ENCODE measurements around the gene NDST4. TPM values are rescaled to one million over a fixed set of nuclear protein-coding genes. Genes with fewer than 3 reads are reported as not detected.

NDST4 gene
- total and polyA plus RNA-seq, 8 donors: 0.19 to 5.1 (median 0.61) TPM; not detected in 3

- Histone ChIP-seq H3K4me1 (no peaks in the 10 kb centered on the region), H3K36me3 (no peaks in the 10 kb centered on the region), H3K27ac (no peak overlapping the region), H3K4me3 (no peak overlapping the region), H3K27me3 (no peaks in the 10 kb centered on the region), H3K9me3 (no peaks in the 10 kb centered on the region)
- no peak for DNase-seq
- TF ChIP-seq CTCF (IDR thresholded peaks at IDR 0.05) (no peak), EP300 (IDR thresholded peaks at IDR 0.05) (no peak), POLR2A (IDR thresholded peaks at IDR 0.05) (no peak), POLR2AphosphoS5 (IDR thresholded peaks at IDR 0.05) (no peak)
- intact Hi-C loops (cut with DNase I; ENCODE audit: low total_unique reads): no loop called here
- 79 to 82% (median 82%) methylated on average over 3 of the region's 3 CpGs for WGBS, 5 donors
Observed at GRCh38 chr4:115101675-115102074, 11.7 kb downstream of the NDST4 start.

- H3K9me3 ChIP-seq: no peaks in the 10 kb centered on the region
- H3K4me1 ChIP-seq: no peaks in the 10 kb centered on the region
- peak in 3 of 7 experiments; percentile 27 to 54 (median 38) for TF ChIP-seq CTCF (IDR thresholded peaks at IDR 0.05)
- TF ChIP-seq POLR2AphosphoS5 (IDR thresholded peaks at IDR 0.05): no peak
- TF ChIP-seq EP300 (IDR thresholded peaks at IDR 0.05): no peak
- H3K27ac ChIP-seq: no peak overlapping the region
- no peak overlapping the region for H3K4me3 ChIP-seq
- peak in 1 of 2 donors; percentile 49 for DNase-seq
- 9 to 15% (median 12%) methylated on average over 4 of the region's 4 CpGs for WGBS, 5 donors
- intact Hi-C loops (cut with DNase I; ENCODE audit: low total_unique reads): no loop called here
- no peaks in the 10 kb centered on the region for H3K27me3 ChIP-seq
- H3K36me3 ChIP-seq: no peaks in the 10 kb centered on the region
Observed at GRCh38 chr4:115090483-115091075, 22.8 kb downstream of the NDST4 start.

- WGBS, 5 donors: 69 to 84% (median 77%) methylated on average over 2 of the region's 2 CpGs
- H3K27me3 ChIP-seq: no peaks in the 10 kb centered on the region
- no peak overlapping the region for H3K27ac ChIP-seq
- H3K36me3 ChIP-seq: no peaks in the 10 kb centered on the region
- H3K9me3 ChIP-seq: peaks cover 0 to 11% (median 4%) of the 10 kb centered on the region in 4 donors
- TF ChIP-seq POLR2A (IDR thresholded peaks at IDR 0.05): no peak
- no peak for TF ChIP-seq CTCF (IDR thresholded peaks at IDR 0.05)
- TF ChIP-seq EP300 (IDR thresholded peaks at IDR 0.05): no peak
- no peak for TF ChIP-seq POLR2AphosphoS5 (IDR thresholded peaks at IDR 0.05)
- no peak for DNase-seq
- H3K4me1 ChIP-seq: no peaks in the 10 kb centered on the region
- intact Hi-C loops (cut with DNase I; ENCODE audit: low total_unique reads): no loop called here
- no peak overlapping the region for H3K4me3 ChIP-seq
Observed at GRCh38 chr4:115082633-115083032, 30.8 kb downstream of the NDST4 start.

GRCh38 chr4:115076691-115077090, 36.7 kb downstream of the NDST4 start:
- TF ChIP-seq POLR2AphosphoS5 (IDR thresholded peaks at IDR 0.05): no peak
- TF ChIP-seq CTCF (IDR thresholded peaks at IDR 0.05): no peak
- TF ChIP-seq EP300 (IDR thresholded peaks at IDR 0.05): no peak
- TF ChIP-seq POLR2A (IDR thresholded peaks at IDR 0.05): no peak
- intact Hi-C loops (cut with DNase I; ENCODE audit: low total_unique reads): no loop called here
- Histone ChIP-seq H3K27ac (no peak overlapping the region), H3K4me1 (no peaks in the 10 kb centered on the region), H3K4me3 (no peak overlapping the region), H3K36me3 (no peaks in the 10 kb centered on the region), H3K9me3 (no peaks in the 10 kb centered on the region), H3K27me3 (no peaks in the 10 kb centered on the region)
- DNase-seq: no peak
- WGBS, 5 donors: 87 to 92% (median 89%) methylated on average over 7 of the region's 7 CpGs

Data from stomach (tissue), 9 donors.